DMS 273 treated with DMSO at 0.1 percent for 48 hours (cell line): Measurements from ENCODE around the gene CMPK2.
A peak's percentile ranks its signal among the peaks of the same experiment; 100 is the strongest.

Experiments
- DNase-seq: peaks from one replicate; lab custom pipeline; 2025; lab: John Stamatoyannopoulos, UW

Gene CMPK2

DNA sequence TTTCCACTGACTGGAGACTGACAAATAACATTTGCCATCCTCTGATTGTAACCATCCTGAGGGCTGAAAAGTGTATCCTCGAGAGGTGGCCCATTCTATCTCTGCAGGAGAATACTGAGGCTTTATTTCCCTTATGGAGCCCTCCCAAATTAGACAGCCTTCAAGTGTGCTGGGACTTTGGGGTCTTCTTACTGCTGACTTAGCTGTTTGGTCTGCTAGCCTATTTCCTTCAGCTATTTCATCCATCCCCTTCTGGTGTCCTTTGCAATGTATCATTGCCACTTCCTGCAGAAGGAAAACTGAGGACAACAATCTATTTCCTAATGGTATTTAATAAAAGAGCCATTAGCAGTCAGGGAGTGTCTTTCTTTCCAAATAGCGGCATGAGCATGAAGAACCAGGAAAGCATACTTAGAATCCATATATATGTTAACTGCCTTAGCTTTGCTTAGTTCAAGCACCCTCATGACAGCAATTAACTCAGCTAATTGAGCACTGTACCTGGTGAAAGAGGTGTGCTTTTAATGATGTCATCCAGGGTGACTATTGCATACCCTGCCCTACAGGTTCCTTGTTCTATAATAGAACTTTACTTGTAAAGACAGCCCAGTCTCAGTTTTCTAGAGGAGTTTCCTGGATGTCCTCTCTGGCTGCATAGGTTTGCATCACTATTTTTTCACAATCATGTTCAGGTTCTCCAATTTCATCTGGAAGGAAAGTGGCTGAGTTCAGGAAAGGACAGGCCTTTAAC lies 24.0 kb downstream of the CMPK2 start:
- no peak for DNase-seq

DNA sequence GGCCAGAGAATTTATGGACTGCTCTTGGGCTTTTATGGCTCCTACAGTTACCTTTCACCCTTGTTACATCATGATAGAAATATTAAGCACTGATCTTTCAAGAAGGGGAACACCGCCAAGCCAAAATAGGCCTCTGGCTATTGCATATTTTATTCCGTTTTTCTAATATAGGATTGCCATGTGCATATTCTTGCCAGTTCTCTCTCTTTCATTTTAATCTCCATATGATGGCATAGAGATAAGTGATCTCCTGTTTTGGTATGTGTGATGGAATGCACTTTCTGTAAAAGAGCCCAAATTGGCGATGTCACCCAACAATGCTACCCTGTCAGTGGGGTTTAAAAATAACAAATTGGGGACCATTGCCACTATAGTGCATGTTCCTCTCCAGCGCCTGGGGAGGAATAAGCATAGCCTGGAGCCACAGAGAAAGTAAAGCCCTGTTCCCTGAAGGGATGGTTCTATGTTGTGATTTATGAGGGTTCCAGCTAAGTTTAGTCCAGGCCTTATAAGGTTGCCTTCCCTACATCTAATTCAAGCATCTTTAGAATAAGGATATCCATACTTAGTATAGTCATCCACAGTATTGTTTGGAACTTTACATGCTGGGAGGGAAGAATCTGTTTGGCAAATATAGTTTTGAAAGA lies 26.9 kb downstream of the CMPK2 start:
- no peak for DNase-seq

GRCh38 chr2:6835467-6835866 lies 30.2 kb downstream of the CMPK2 start:
- DNase-seq, result no peak

DNA sequence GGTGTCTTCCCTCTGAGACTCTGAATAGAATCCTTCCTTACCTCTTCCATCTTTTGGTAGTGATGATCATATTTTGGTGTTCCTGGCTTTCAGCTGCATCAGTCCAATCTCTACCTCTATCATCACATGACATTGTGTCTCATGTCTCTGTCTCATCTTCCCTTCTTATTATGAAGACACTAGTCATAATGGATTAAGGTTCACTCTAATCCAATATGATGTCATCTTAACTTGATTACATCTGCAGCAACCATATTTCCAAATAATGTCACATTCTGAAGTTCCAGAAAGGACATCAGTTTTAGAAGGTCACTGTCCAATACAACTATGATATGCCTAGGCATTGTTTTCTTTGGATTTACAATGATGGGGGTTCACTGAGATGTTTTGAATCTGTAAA lies 31.5 kb downstream of the CMPK2 start:
- no peak for DNase-seq

DNA sequence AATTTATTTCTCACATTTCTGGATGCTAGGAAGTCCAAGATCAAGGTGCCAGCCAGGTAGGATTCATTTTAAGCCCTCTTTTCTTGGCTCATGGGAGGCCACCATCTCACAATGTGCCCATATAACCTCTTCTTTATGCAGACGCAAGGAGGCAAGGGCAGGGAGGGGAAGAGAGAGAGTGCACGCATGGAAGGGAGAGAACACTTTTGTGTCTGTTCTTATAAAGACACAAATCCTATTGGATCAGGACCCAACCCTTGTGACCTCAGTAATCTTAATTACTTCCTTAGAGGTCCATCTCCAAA lies 32.5 kb downstream of the CMPK2 start:
- no peak for DNase-seq

DNA sequence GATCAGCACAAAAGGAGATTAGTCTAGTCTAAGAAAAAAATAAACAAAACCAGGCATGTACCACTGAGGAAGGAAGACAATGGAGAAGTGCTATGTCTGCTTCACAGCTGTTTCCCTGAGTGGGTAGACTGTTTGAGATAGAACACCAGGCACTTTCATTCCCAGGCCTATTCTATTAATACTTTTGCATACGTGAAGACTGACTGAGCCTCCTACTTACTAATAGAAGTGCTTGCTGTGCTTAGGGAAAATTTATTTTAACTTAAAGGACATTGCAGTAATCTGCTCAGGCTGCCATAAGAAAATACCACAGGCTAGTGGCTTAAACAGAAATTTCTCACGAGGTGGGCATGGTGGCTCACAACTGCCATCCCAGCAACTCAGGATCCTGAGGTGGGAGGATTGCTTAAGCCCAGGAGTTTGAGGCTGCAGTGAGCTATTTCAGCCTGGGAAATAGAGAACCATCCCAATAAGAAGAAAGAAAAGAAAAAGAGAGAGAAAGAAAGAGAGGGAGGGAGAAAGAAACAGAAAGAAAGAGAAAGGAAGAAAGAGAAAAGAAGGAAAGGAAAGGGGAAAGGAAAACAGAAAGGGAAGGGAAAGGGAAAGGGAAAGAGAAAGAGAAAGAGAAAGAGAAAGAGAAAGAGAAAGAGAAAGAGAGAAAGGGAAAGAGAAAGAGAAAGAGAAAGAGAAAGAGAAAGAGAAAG lies 33.0 kb downstream of the CMPK2 start:
- DNase-seq, result no peak

DNA sequence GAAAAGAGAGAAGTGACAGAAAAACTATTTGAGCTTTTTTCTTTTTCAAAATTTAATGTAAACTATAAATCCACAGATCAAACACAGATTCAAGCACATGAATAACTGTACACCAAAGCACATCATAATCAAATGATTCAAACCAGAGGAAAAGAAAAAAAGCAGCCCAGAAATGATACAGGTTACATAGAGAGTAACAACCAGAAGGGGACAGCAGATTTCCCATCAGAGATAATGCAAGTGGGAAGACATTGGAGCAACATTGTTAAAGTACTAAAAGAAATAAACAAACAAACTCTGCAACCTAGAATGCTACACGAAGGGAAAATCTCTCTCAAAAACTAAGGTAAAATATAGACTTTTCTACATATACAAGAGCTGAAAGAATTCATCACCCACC lies 34.5 kb downstream of the CMPK2 start:
- no peak for DNase-seq

DNA sequence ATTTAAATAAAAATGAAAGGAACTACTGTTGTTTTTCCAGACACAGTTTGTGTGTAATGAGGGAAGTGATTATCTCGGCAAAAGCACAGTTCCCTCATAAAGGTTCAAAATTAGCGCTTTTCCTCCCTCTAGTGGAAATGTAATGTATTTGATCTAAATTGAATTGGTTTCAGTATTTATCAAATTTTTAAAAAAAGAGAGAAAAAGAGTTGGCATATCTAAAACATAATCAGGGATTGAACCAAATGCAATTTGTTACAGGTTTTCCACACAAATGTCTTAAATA lies 37.5 kb downstream of the CMPK2 start:
- peak; percentile 9 for DNase-seq

- no peak for DNase-seq
These were observed 38.0 kb downstream of the CMPK2 start for GRCh38 chr2:6827566-6828298.

DNA sequence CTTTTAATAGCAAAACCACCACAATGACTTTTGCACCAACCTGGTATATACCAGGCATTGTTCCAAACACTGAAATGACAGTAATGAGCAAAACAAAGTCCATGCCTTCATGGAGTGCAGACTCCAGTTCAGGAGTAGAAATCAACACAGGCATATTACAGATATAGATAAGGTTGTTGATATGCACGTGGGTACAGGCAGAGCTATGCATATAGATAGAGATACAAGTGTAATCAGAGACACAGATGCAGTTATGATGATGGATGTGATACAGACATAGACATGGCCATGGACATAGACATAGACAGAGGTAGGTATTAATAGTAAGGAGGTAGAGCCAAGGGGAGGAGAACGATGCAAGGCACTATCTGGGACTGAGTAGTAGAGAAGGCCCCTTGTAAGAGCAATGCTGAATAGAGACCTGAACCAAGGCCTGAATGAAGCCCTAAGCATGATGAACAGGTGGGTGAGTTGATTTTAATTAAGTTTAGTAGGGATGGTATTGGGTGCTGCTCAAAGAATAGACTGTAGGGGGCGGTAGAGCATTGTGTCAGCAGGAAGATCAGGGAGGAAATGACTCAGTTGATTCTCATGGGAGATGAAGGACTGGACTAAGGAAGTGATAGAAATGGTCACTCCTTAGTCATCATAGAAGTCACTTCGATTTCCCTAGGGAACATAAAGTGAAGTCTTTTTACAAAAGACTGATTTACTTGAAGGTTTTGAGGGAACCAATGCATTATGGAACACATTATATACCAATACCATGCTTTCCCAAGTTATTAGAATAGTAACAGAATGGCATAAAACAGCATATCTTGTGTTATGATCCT lies 39.4 kb downstream of the CMPK2 start:
- DNase-seq, result peak; percentile 7

DNA sequence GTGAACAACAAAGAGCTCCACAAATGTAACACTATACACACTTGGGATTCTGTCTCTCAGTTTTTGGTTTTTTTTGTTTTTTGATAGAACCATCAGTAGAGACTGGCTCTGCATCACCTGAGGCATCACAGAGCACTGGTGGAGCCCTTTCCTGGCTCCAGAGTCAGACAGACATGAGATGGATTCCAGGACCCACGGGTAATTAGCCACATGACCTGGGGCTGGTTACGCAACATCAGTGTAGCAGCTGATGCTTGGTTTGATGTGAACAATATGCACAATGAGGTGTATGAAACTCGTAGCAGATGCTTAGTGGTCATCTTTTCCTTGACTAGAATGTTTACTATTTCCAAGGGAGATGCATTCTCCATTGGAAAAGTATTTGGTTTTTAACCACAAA lies 40.7 kb downstream of the CMPK2 start:
- no peak for DNase-seq

GRCh38 chr2:6823111-6823510 lies 42.6 kb downstream of the CMPK2 start:
- no peak for DNase-seq

- no peak for DNase-seq
These were observed 43.3 kb downstream of the CMPK2 start for GRCh38 chr2:6822406-6822805.

DNA sequence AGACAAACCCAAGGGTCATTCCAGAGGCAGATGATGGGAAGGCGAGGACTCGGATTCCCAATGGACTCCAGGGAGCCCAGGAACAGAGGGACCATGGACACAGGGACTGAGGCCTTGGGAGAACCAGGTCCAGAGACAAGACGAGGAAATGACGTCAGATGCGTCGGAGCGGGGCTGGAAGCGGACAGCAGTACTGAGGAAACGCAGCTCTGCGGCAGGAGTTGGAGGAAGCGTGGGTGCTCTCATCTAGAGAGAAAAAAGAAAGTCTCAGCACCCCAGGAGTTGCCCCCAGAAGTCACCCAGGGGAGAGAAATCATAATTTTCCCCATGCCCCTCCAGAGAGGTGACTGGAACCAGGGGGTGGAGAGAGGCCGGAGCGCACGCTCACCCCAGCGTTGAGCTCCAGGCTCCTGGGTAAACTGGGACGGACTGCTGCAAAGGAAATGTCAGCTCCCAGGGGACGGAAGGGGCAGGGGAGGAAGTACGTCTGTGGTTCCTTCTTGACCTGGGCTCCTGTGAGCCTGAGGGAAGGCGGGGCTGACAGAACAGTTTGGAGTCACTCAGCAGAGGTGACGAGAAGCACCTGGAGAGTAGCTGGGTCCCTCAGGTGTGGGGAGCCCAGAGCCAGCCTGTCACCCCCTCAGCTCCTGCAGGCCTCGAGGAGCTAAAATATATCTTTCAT lies 44.7 kb downstream of the CMPK2 start:
- no peak for DNase-seq

DNA sequence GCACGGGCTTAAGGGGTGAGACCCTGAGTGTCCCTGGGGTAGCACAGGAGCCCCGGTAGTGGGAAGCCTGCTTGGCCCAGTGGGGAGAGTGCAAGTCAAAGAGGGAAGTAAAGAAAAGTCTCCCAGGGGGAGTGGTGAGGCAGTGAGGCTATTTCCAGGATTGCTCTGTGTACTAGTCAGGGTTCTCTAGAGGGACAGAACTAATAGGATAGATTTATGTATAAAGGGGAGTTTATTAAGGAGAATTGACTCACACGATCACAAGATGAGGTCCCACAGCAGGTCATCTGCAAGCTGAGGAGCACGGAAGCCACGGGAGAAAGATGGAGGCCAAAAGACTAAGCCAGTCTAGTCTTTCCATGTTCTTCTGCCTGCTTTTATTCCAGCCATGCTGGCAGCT lies 45.5 kb downstream of the CMPK2 start:
- no peak for DNase-seq

- DNase-seq, result no peak
These were observed 46.0 kb downstream of the CMPK2 start for GRCh38 chr2:6819668-6820067.

DNA sequence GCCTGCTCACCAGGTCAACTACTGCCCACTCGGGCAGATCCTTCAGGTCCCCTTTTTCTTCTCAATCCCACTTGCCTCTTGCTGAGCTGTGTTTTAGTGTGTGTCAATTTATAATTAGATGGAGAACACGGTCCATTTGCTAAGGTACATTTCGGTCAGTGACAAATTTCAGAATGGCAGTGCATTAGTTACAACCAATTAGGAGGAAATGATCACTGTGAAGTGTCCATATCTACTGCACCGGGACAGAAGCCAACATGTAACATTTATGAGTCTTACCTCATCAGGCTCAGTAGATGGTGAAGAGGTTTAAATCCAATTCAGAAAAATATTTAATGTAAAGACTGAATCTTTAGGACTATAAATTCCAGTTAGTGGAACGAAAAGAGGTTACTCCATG lies 47.7 kb downstream of the CMPK2 start:
- no peak for DNase-seq

- DNase-seq, result no peak
These were observed 50.8 kb downstream of the CMPK2 start for GRCh38 chr2:6814869-6815268.

DNA sequence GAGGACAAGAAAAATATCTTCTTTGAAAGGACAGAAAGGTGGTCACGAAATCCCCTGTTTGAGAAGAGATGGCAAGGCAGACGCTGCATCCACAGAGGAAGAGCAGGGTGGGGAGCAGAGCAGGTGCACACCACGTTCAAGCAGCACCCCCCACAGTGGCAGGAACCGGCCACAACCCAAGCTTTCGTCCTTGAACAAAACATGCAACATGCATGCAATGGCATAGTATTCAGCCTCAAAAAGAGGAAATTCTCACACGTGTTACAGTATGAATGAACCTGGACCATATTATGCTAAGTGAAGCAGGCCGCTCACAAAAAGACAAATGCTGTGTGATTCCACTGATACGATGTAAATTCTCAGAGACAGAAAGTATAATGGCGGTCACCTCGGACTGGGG lies 51.4 kb downstream of the CMPK2 start:
- no peak for DNase-seq

- DNase-seq, result no peak
These were observed 52.1 kb downstream of the CMPK2 start for GRCh38 chr2:6813573-6813972.

- no peak for DNase-seq
These were observed 52.7 kb downstream of the CMPK2 start for GRCh38 chr2:6812857-6813530.
